ENCODE results near the gene LDLRAP1.

- TF ChIP-seq ZNF274 (IDR thresholded peaks at IDR 0.05; ENCODE audit: low read depth, low read length) (no peak), YY1 (IDR thresholded peaks at IDR 0.05; ENCODE audit: insufficient read depth, insufficient read length) (no peak), SUZ12 (IDR thresholded peaks at IDR 0.05; ENCODE audit: extremely low read depth, insufficient read depth, insufficient read length) (no peak)
Observed at GRCh38 chr1:25559031-25559430, 15.6 kb downstream of the LDLRAP1 start.

Measured in NT2/D1 (cell line).